ENCODE data around the gene ANTXRL.
"Not testable (repeated sequence)": the region's sequence is repeated elsewhere in the genome, so short reads cannot be mapped to it uniquely, and the experiment has no call there.

Gene ANTXRL

DNA sequence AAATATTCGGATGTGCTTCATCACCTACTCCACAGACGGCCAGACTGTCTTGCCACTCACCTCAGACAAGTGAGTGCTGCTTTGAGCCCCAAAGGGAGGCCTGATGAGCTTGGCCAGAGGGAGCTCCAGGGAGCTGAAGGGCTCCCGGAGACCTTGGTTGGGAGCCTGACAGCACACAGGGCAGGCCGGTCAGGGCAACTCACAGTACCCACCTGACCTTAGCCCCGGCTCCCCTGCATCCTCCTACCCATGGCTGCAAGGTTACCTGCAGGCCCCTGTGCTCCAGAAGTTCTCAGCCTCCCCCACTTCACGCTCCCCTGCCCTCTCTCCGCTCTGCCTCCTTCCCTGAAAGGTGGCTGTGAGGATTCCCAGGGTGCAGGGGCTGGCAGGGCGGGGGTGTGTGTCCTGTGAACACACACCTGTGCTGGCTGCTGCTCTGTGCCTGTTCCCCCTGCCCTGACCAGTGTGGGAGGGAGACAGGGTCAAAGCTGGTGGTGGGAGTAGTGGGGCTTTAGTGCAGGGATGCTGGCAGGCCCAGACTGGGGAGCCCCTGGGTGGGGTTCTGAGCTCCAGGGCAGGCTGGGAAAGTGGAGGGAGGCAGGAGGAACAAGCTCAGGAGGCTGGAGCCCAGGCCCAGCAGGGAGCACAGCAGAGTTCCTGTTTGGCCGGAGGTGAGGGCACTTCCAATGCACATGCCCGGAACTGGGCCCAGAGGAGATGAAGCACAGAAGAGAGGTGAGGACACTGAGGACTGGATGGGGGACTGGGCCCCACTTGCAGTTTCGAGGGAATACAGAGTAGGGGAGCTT lies 7.2 kb downstream of the ANTXRL start:
- WGBS (ENCODE audit: insufficient coverage), result 95% methylated on average over 7 of the region's 11 CpGs
- Histone ChIP-seq H3K4me3 (ENCODE audit: control insufficient read depth in 1 of 7, extremely low read depth in 1 of 7, insufficient read depth in 4 of 7, low read depth in 2 of 7, low read length in 6 of 7) (no peak overlapping the region), H3K27me3 (replicated peaks in 2 of 5; ENCODE audit: control insufficient read depth in 4 of 5, insufficient read depth in 5 of 5, low read length in 4 of 5) (peaks cover 0 to 3% (median 0%) of the 10 kb centered on the region in 5 experiments), H3K27ac (ENCODE audit: insufficient read depth in 1 of 2, low read depth in 1 of 2, low read length in 2 of 2, poor library complexity in 1 of 2, severe bottlenecking in 2 of 2) (no peak overlapping the region), H3K36me3 (ENCODE audit: control insufficient read depth in 4 of 4, insufficient read depth in 4 of 4, low read length in 3 of 4) (no peaks in the 10 kb centered on the region), H3K4me1 (ENCODE audit: control extremely low read depth in 1 of 4, control insufficient read depth in 4 of 4, insufficient read depth in 4 of 4, low read length in 3 of 4) (peaks cover 2 to 21% (median 15%) of the 10 kb centered on the region in 4 experiments), H3K9me3 (ENCODE audit: control extremely low read depth in 1 of 5, control insufficient read depth in 4 of 5, insufficient read depth in 2 of 5, low read depth in 1 of 5, low read length in 4 of 5) (no peaks in the 10 kb centered on the region)
- POLR2A ChIA-PET, result no interaction called here
- CTCF ChIA-PET, result no interaction called here
- no peak for DNase-seq

DNA sequence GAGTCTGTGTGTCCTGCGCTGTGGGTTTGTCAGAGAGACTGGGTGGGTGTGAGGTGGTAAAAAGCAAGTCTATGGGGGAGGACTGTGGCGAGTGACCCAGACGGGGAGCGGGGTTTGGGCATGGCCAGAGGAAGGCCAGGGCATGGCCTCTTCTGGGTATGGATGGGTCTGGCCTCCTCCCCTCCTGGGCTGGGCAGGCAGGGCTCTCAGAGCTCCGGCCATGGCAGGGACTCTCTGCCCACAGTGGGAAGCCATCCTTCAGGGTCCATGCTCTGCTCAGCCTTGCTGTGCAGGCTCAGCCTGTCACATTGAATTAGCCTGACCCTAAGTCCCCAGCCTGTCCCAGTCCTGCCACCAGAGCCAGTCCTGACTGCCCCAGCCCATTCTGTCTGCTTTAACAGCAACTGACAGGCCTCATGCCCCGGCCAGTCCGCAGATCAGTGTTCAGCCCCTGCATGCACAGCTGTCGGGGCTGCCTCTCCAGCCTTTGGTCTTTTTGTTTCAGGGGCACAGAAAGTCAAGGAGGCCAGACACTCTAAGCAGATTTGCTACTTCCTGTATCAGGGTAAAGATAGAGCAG lies 7.9 kb downstream of the ANTXRL start:
- 98% methylated on average over 7 of the region's 8 CpGs for WGBS (ENCODE audit: insufficient coverage)
- CTCF ChIA-PET, result no interaction called here
- no peak for DNase-seq

DNA sequence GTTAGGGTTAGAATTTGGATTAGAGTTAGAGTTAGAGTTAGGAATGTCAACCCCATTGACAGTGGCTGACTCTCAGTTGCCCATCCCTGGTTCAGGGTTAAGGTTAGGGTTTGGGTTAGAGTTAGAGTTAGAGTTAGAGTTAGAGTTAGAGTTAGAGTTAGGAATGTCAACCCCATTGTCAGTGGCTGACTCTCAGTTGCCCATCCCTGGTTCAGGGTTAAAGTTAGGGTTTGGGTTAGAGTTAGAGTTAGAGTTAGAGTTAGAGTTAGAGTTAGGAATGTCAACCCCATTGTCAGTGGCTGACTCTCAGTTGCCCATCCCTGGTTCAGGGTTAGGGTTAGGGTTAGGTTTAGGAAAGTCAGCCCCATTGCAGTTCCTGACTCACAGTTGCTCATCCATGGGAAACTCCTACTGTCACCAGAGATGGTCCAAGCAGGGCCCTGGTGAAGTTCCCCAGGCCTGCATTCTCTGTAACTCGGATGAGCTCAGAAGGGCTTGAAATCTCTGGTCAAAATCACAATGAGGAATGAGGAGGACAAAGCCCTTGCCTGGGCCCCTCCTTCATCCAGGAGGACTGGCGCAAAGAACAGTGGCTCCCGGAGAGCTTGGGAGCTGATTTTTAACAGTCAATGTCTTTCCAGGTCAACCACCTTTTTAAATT lies 8.7 kb downstream of the ANTXRL start:
- H3K36me3 ChIP-seq (ENCODE audit: control insufficient read depth in 4 of 4, insufficient read depth in 4 of 4, low read length in 3 of 4); POLR2A ChIA-PET; H3K4me3 ChIP-seq (ENCODE audit: control insufficient read depth in 1 of 7, extremely low read depth in 1 of 7, insufficient read depth in 4 of 7, low read depth in 2 of 7, low read length in 6 of 7); H3K27ac ChIP-seq (ENCODE audit: insufficient read depth in 1 of 2, low read depth in 1 of 2, low read length in 2 of 2, poor library complexity in 1 of 2, severe bottlenecking in 2 of 2); H3K27me3 ChIP-seq (replicated peaks in 2 of 5; ENCODE audit: control insufficient read depth in 4 of 5, insufficient read depth in 5 of 5, low read length in 4 of 5); DNase-seq; H3K9me3 ChIP-seq (ENCODE audit: control extremely low read depth in 1 of 5, control insufficient read depth in 4 of 5, insufficient read depth in 2 of 5, low read depth in 1 of 5, low read length in 4 of 5); CTCF ChIA-PET: not testable (repeated sequence)
- peaks cover 2 to 31% (median 26%) of the 10 kb centered on the region in 4 experiments for H3K4me1 ChIP-seq (ENCODE audit: control extremely low read depth in 1 of 4, control insufficient read depth in 4 of 4, insufficient read depth in 4 of 4, low read length in 3 of 4)
- no CpG with 5 or more reads among the region's 3 CpGs for WGBS (ENCODE audit: insufficient coverage)

More for the DNA sequence above, 7.9 kb downstream of the ANTXRL start:
- Histone ChIP-seq H3K4me3 (ENCODE audit: control insufficient read depth in 1 of 7, extremely low read depth in 1 of 7, insufficient read depth in 4 of 7, low read depth in 2 of 7, low read length in 6 of 7) (no peak overlapping the region), H3K27me3 (replicated peaks in 2 of 5; ENCODE audit: control insufficient read depth in 4 of 5, insufficient read depth in 5 of 5, low read length in 4 of 5) (peaks cover 0 to 3% (median 0%) of the 10 kb centered on the region in 5 experiments), H3K4me1 (ENCODE audit: control extremely low read depth in 1 of 4, control insufficient read depth in 4 of 4, insufficient read depth in 4 of 4, low read length in 3 of 4) (peaks cover 2 to 28% (median 22%) of the 10 kb centered on the region in 4 experiments), H3K9me3 (ENCODE audit: control extremely low read depth in 1 of 5, control insufficient read depth in 4 of 5, insufficient read depth in 2 of 5, low read depth in 1 of 5, low read length in 4 of 5) (no peaks in the 10 kb centered on the region), H3K27ac (ENCODE audit: insufficient read depth in 1 of 2, low read depth in 1 of 2, low read length in 2 of 2, poor library complexity in 1 of 2, severe bottlenecking in 2 of 2) (no peak overlapping the region), H3K36me3 (ENCODE audit: control insufficient read depth in 4 of 4, insufficient read depth in 4 of 4, low read length in 3 of 4) (no peaks in the 10 kb centered on the region)
- POLR2A ChIA-PET, result no interaction called here

DNA sequence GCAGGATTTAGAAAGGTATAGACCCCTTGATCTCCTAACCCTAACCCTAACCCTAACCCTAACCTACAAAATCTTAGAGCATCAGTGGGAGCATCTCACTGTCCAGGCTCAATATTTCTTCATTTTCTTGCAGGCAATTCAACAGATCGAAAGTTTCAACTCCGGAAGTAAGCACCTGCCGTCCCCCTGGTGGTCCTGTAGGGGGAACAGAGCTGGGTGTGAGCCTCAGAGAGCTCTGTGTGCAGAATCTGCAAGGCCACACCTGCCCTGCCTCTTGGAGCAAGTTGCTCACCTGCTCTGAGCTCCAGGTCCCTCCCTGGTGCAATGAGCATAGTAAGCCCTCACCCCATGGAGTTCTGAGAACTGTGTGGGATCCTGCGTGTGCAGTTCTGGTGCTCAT lies 9.3 kb downstream of the ANTXRL start:
- H3K9me3 ChIP-seq (ENCODE audit: control extremely low read depth in 1 of 5, control insufficient read depth in 4 of 5, insufficient read depth in 2 of 5, low read depth in 1 of 5, low read length in 4 of 5); H3K27ac ChIP-seq (ENCODE audit: insufficient read depth in 1 of 2, low read depth in 1 of 2, low read length in 2 of 2, poor library complexity in 1 of 2, severe bottlenecking in 2 of 2); H3K36me3 ChIP-seq (ENCODE audit: control insufficient read depth in 4 of 4, insufficient read depth in 4 of 4, low read length in 3 of 4); DNase-seq; H3K27me3 ChIP-seq (replicated peaks in 2 of 5; ENCODE audit: control insufficient read depth in 4 of 5, insufficient read depth in 5 of 5, low read length in 4 of 5); POLR2A ChIA-PET; CTCF ChIA-PET; H3K4me3 ChIP-seq (ENCODE audit: control insufficient read depth in 1 of 7, extremely low read depth in 1 of 7, insufficient read depth in 4 of 7, low read depth in 2 of 7, low read length in 6 of 7): not testable (repeated sequence)
- H3K4me1 ChIP-seq (ENCODE audit: control extremely low read depth in 1 of 4, control insufficient read depth in 4 of 4, insufficient read depth in 4 of 4, low read length in 3 of 4), result peaks cover 2 to 33% (median 28%) of the 10 kb centered on the region in 4 experiments
- 80% methylated on average over 1 of the region's 4 CpGs for WGBS (ENCODE audit: insufficient coverage)

DNA sequence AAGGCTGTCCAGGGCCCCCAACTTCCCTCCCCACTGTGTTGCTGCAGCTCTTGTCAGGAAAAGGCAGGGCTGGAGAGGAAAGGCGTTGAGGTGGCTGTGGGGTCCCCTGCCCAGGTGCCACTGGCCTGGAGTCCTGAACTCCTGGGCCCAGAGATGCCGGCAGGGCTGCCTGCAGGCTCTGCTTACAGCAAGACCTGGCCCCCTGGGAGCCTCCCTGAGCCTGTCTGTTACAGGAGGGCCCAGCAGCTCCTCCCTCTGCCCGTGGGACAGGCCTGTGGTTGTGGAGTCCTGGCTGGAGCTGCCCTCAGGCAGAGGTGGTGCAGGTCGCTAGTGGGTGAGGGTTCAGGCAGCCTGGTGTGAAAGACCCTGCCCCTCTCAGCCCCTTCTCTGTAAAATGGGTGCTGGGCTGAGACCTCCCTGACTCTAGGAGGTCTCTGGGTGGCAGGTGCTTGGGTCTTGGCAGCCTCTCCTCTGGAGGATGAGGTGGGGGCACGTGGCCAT lies 9.9 kb downstream of the ANTXRL start:
- no peak overlapping the region for H3K4me3 ChIP-seq (ENCODE audit: control insufficient read depth in 1 of 7, extremely low read depth in 1 of 7, insufficient read depth in 4 of 7, low read depth in 2 of 7, low read length in 6 of 7)
- H3K9me3 ChIP-seq (ENCODE audit: control extremely low read depth in 1 of 5, control insufficient read depth in 4 of 5, insufficient read depth in 2 of 5, low read depth in 1 of 5, low read length in 4 of 5), result no peaks in the 10 kb centered on the region
- ChIA-PET POLR2A (no interaction called here), CTCF (no interaction called here)
- WGBS (ENCODE audit: insufficient coverage), result 88% methylated on average over 4 of the region's 5 CpGs
- no peak overlapping the region for H3K27ac ChIP-seq (ENCODE audit: insufficient read depth in 1 of 2, low read depth in 1 of 2, low read length in 2 of 2, poor library complexity in 1 of 2, severe bottlenecking in 2 of 2)
- peaks cover 2 to 39% (median 30%) of the 10 kb centered on the region in 4 experiments for H3K4me1 ChIP-seq (ENCODE audit: control extremely low read depth in 1 of 4, control insufficient read depth in 4 of 4, insufficient read depth in 4 of 4, low read length in 3 of 4)
- H3K36me3 ChIP-seq (ENCODE audit: control insufficient read depth in 4 of 4, insufficient read depth in 4 of 4, low read length in 3 of 4), result no peaks in the 10 kb centered on the region
- peaks cover 0 to 3% (median 0%) of the 10 kb centered on the region in 5 experiments for H3K27me3 ChIP-seq (replicated peaks in 2 of 5; ENCODE audit: control insufficient read depth in 4 of 5, insufficient read depth in 5 of 5, low read length in 4 of 5)
- no peak for DNase-seq

DNA sequence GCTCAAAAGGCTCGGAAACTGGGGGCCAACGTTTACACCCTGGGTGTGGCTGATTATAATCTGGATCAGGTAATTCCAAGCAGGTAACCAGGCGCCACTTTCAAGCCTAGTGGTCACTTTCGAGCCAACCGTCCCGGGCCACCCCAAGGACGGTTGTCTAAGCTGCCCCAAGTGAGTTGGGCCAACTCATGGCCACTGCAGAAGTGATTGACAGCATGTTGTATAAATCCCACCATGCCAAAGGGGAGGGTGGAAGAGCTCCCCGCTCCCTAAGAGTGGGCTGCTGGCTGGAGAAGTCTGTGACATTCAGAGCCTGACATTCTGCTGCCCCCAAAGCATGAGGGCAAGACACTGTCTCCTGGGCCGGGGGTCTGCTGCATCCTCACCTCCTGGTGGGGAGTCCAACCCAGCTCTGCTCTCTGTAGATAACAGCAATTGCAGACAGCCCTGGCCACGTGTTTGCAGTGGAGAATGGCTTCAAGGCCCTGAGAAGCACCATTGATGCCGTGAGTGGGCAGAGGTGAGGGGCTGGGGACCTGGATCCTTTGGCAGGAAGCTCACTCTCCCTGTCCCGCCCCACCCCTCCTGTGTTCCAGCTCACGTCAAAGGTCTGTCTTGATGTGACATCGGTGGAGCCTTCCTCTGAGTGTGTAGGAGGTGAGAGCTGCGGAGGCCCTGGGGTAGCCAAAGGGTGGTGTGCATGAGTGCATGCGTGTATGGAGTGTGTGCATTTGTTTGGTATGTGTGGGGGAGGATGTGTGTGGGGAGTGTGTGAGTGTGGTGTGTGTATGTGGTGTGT lies 10.8 kb downstream of the ANTXRL start:
- POLR2A ChIA-PET, result no interaction called here
- 96% methylated on average over 10 of the region's 16 CpGs for whole genome bisulfite sequencing (ENCODE audit: insufficient coverage)
- Histone ChIP-seq H3K27me3 (replicated peaks in 2 of 5; ENCODE audit: control insufficient read depth in 4 of 5, insufficient read depth in 5 of 5, low read length in 4 of 5) (no peaks in the 10 kb centered on the region), H3K36me3 (ENCODE audit: control insufficient read depth in 4 of 4, insufficient read depth in 4 of 4, low read length in 3 of 4) (no peaks in the 10 kb centered on the region), H3K27ac (ENCODE audit: insufficient read depth in 1 of 2, low read depth in 1 of 2, low read length in 2 of 2, poor library complexity in 1 of 2, severe bottlenecking in 2 of 2) (no peak overlapping the region), H3K4me3 (ENCODE audit: control insufficient read depth in 1 of 7, extremely low read depth in 1 of 7, insufficient read depth in 4 of 7, low read depth in 2 of 7, low read length in 6 of 7) (no peak overlapping the region), H3K4me1 (ENCODE audit: control extremely low read depth in 1 of 4, control insufficient read depth in 4 of 4, insufficient read depth in 4 of 4, low read length in 3 of 4) (peaks cover 2 to 39% (median 30%) of the 10 kb centered on the region in 4 experiments), H3K9me3 (ENCODE audit: control extremely low read depth in 1 of 5, control insufficient read depth in 4 of 5, insufficient read depth in 2 of 5, low read depth in 1 of 5, low read length in 4 of 5) (no peaks in the 10 kb centered on the region)
- DNase-seq, result no peak
- CTCF ChIA-PET, result no interaction called here

All from common myeloid progenitor, CD34-positive (primary cell).